GM18526 (cell line): ENCODE measurements around the gene LAMA1.

Source experiments
- POLR2A ChIP-seq: IDR thresholded peaks from 3 replicates; pipeline ENCODE4 v1.6.1; 2011; ENCODE audit not compliant: insufficient read length; ENCODE audit errors: extremely low read depth

LAMA1 gene

GRCh38 chr18:6956999-6957398, 160.6 kb downstream of the LAMA1 start:
- TF ChIP-seq POLR2A, result no peak

- TF ChIP-seq POLR2A, result no peak
Measured at GRCh38 chr18:6956495-6956894, 161.1 kb downstream of the LAMA1 start.

- TF ChIP-seq POLR2A, result no peak
Measured at GRCh38 chr18:6955304-6955703, 162.3 kb downstream of the LAMA1 start.

- TF ChIP-seq POLR2A, result no peak
Measured at GRCh38 chr18:6954501-6954900, 163.1 kb downstream of the LAMA1 start.

- no peak for TF ChIP-seq POLR2A
Measured at GRCh38 chr18:6951336-6952090, 166.1 kb downstream of the LAMA1 start.

GRCh38 chr18:6950641-6951040, 167.0 kb downstream of the LAMA1 start:
- no peak for TF ChIP-seq POLR2A

- no peak for TF ChIP-seq POLR2A
Measured at GRCh38 chr18:6949800-6950586, 167.6 kb downstream of the LAMA1 start.

GRCh38 chr18:6948281-6949055, 169.1 kb downstream of the LAMA1 start:
- no peak for TF ChIP-seq POLR2A

- no peak for TF ChIP-seq POLR2A
Measured at GRCh38 chr18:6947338-6948030, 170.1 kb downstream of the LAMA1 start.

- no peak for TF ChIP-seq POLR2A
Measured at GRCh38 chr18:6943143-6943542, 174.5 kb downstream of the LAMA1 start.

- TF ChIP-seq POLR2A, result no peak
Measured at GRCh38 chr18:6942742-6943141, 174.9 kb downstream of the LAMA1 start.

- TF ChIP-seq POLR2A, result no peak
Measured at GRCh38 chr18:6941996-6942395, 175.6 kb downstream of the LAMA1 start.

- no peak for TF ChIP-seq POLR2A
Measured at GRCh38 chr18:6940451-6940850, 177.1 kb downstream of the LAMA1 start.

GRCh38 chr18:6939972-6940371, 177.6 kb downstream of the LAMA1 start:
- TF ChIP-seq POLR2A, result no peak

GRCh38 chr18:6938003-6938402, 179.6 kb downstream of the LAMA1 start:
- no peak for TF ChIP-seq POLR2A
